HEK293 (cell line): ENCODE measurements around the gene SLC1A2.

Source experiments
- CTCF ChIA-PET: fragments of 350-600 bp; formaldehyde crosslinking; extraction: SDS; loops from one replicate; lab custom pipeline; 2021; ENCODE audit warnings: antibody characterized with exemption; lab: Yijun Ruan, JAX
- POLR2A ChIA-PET: fragments of 300-600 bp; formaldehyde crosslinking; extraction: SDS; loops from one replicate; lab custom pipeline; 2020; ENCODE audit warnings: antibody characterized with exemption, inconsistent platforms; lab: Yijun Ruan, JAX
- H3K27ac ChIP-seq: fragments of 200-500 bp; sonication (Bioruptor generic); 2 replicates; pipeline ENCODE4 v1.5.1; 2014; ENCODE audit warnings: low read depth, low read length, control low read depth, inconsistent platforms; ENCODE audit errors: extremely low read depth
- H3K36me3 ChIP-seq, 2 experiments: fragments of 200-500 bp in 1 of 2; sonication (Bioruptor generic) in 1 of 2; 1 replicate in 1 of 2; 2 replicates in 1 of 2; pipeline ENCODE4 v1.5.1; 2014 to 2017; ENCODE audit warnings: inconsistent platforms in 2 of 2, low read length in 2 of 2; ENCODE audit not compliant: control insufficient read depth in 2 of 2, insufficient read depth in 1 of 2
- H3K4me1 ChIP-seq: fragments of 200-500 bp; sonication (Bioruptor generic); 2 replicates; pipeline ENCODE4 v1.5.1; 2014; ENCODE audit warnings: mild to moderate bottlenecking, low read length, inconsistent platforms; ENCODE audit not compliant: control insufficient read depth, insufficient read depth
- H3K4me3 ChIP-seq: 2 replicates; pipeline ENCODE4 v1.5.1; 2011; ENCODE audit warnings: low read depth, mild to moderate bottlenecking, control low read depth, low read length, moderate library complexity
- H3K9me3 ChIP-seq: fragments of 200-500 bp; sonication (Bioruptor generic); 2 replicates; pipeline ENCODE4 v1.5.1; 2014; ENCODE audit warnings: low read depth, low read length, inconsistent platforms; ENCODE audit not compliant: control insufficient read depth, insufficient read depth
- YY1 ChIP-seq: fragments of 450-650 bp; formaldehyde crosslinking; IDR thresholded peaks from 2 replicates; pipeline ENCODE4 v1.5.1; 2018; ENCODE audit warnings: missing biosample characterization, missing genetic modification characterization
- ZBTB1 ChIP-seq: fragments of 450-650 bp; formaldehyde crosslinking; IDR thresholded peaks from 2 replicates; pipeline ENCODE4 v1.5.1; 2016; ENCODE audit warnings: missing biosample characterization, missing genetic modification characterization
- ZNF157 ChIP-seq: fragments of 450-650 bp; formaldehyde crosslinking; IDR thresholded peaks from 2 replicates; pipeline ENCODE4 v1.5.1; 2016; ENCODE audit warnings: missing biosample characterization, missing genetic modification characterization
- ZNF175 ChIP-seq: fragments of 450-650 bp; formaldehyde crosslinking; IDR thresholded peaks from 2 replicates; pipeline ENCODE4 v1.5.1; 2016; ENCODE audit warnings: missing biosample characterization, missing genetic modification characterization
- ZNF26 ChIP-seq: fragments of 450-650 bp; formaldehyde crosslinking; IDR thresholded peaks from 2 replicates; pipeline ENCODE4 v1.5.1; 2016; ENCODE audit warnings: missing biosample characterization, missing genetic modification characterization
- ZNF274 ChIP-seq, 2 experiments: fragments of 200-500 bp in 1 of 2; fragments of 450-650 bp in 1 of 2; sonication (Bioruptor generic) in 1 of 2; formaldehyde crosslinking in 1 of 2; IDR thresholded peaks; 2 replicates each; pipeline versions ENCODE4 v1.5.1 to v1.6.1; 2014 to 2016; ENCODE audit warnings: borderline replicate concordance in 1 of 2, inconsistent platforms in 1 of 2, low read length in 1 of 2, missing biosample characterization in 1 of 2, missing genetic modification characterization in 1 of 2
- ZNF341 ChIP-seq: fragments of 450-650 bp; formaldehyde crosslinking; IDR thresholded peaks from 2 replicates; pipeline ENCODE4; 2016; ENCODE audit warnings: low read depth, missing biosample characterization, missing genetic modification characterization
- ZNF354C ChIP-seq: fragments of 450-650 bp; formaldehyde crosslinking; IDR thresholded peaks from 2 replicates; pipeline ENCODE4 v1.5.1; 2016; ENCODE audit warnings: missing biosample characterization, missing genetic modification characterization, low read depth, borderline replicate concordance
- ZNF521 ChIP-seq: fragments of 450-650 bp; formaldehyde crosslinking; IDR thresholded peaks from 2 replicates; pipeline ENCODE4 v1.5.1; 2017; ENCODE audit warnings: missing biosample characterization, mild to moderate bottlenecking, missing genetic modification characterization
- ZNF600 ChIP-seq: fragments of 450-650 bp; formaldehyde crosslinking; IDR thresholded peaks from 2 replicates; pipeline ENCODE4 v1.5.1; 2016; ENCODE audit warnings: missing biosample characterization, missing genetic modification characterization
- ZNF658 ChIP-seq: fragments of 450-650 bp; formaldehyde crosslinking; IDR thresholded peaks from 2 replicates; pipeline ENCODE4; 2016; ENCODE audit warnings: missing biosample characterization, missing genetic modification characterization
- ZNF664 ChIP-seq: fragments of 450-650 bp; formaldehyde crosslinking; IDR thresholded peaks from 2 replicates; pipeline ENCODE4 v1.5.1; 2016; ENCODE audit warnings: missing biosample characterization, missing genetic modification characterization
- ZNF704 ChIP-seq: fragments of 450-650 bp; formaldehyde crosslinking; IDR thresholded peaks from 2 replicates; pipeline ENCODE4 v1.5.1; 2016; ENCODE audit warnings: missing biosample characterization, missing genetic modification characterization
- ZNF843 ChIP-seq: fragments of 450-650 bp; formaldehyde crosslinking; IDR thresholded peaks from 2 replicates; pipeline ENCODE4 v1.5.1; 2016; ENCODE audit warnings: missing biosample characterization, missing genetic modification characterization
- ZSCAN4 ChIP-seq: fragments of 450-650 bp; formaldehyde crosslinking; IDR thresholded peaks from 2 replicates; pipeline ENCODE4 v1.5.1; 2017; ENCODE audit warnings: missing biosample characterization, missing genetic modification characterization
- TF ChIP-seq, protein P1 (sequence below): fragments of 450-650 bp; formaldehyde crosslinking; conservative IDR thresholded peaks from 2 replicates; pipeline ENCODE4 v1.5.1; 2016; ENCODE audit warnings: low read depth, missing biosample characterization, missing genetic modification characterization
- TF ChIP-seq, protein P2 (sequence below): fragments of 450-650 bp; formaldehyde crosslinking; IDR thresholded peaks from 2 replicates; pipeline ENCODE4 v1.5.1; 2016; ENCODE audit warnings: missing biosample characterization, missing genetic modification characterization, borderline replicate concordance

Gene SLC1A2

DNA sequence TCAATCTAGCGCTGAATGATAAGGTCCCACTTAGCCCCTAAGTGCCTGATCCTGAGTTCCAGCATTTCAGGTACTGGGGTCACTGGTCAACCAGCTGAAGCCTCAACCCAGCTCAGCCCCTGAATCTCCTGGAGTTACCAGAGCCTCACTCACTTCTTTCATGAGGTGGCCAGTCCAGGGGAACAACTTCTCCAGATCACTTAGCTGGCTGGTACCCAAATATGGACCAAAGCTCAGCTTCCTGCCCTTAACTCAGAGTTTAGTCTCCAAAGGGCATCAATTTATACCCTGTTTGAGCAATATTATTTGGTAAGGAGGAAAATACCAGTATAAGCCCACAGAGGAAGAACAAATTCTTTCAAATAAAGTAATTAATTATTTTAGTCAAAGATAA, 105.6 kb downstream of the SLC1A2 start:
- TF ChIP-seq ZNF664 (tag by site-specific recombination) (no peak), ZNF341 (no peak), ZNF704 (tag by site-specific recombination) (no peak), ZNF843 (no peak), ZSCAN4 (no peak), ZNF175 (tag by site-specific recombination) (no peak), ZNF600 (tag by site-specific recombination) (no peak), ZNF274 (IDR thresholded peaks at IDR 0.05; ENCODE audit: low read length) (no peak), ZNF274 (tag by site-specific recombination; IDR thresholded peaks at IDR 0.05; ENCODE audit: borderline replicate concordance) (no peak), ZNF354C (tag by site-specific recombination) (no peak), ZNF521 (no peak), ZNF157 (tag by site-specific recombination) (no peak), ZNF658 (tag by site-specific recombination) (no peak), ZNF26 (tag by site-specific recombination) (no peak), ZBTB1 (tag by site-specific recombination) (no peak), YY1 (tag by site-specific recombination) (no peak)
- TF ChIP-seq, protein P1, sequence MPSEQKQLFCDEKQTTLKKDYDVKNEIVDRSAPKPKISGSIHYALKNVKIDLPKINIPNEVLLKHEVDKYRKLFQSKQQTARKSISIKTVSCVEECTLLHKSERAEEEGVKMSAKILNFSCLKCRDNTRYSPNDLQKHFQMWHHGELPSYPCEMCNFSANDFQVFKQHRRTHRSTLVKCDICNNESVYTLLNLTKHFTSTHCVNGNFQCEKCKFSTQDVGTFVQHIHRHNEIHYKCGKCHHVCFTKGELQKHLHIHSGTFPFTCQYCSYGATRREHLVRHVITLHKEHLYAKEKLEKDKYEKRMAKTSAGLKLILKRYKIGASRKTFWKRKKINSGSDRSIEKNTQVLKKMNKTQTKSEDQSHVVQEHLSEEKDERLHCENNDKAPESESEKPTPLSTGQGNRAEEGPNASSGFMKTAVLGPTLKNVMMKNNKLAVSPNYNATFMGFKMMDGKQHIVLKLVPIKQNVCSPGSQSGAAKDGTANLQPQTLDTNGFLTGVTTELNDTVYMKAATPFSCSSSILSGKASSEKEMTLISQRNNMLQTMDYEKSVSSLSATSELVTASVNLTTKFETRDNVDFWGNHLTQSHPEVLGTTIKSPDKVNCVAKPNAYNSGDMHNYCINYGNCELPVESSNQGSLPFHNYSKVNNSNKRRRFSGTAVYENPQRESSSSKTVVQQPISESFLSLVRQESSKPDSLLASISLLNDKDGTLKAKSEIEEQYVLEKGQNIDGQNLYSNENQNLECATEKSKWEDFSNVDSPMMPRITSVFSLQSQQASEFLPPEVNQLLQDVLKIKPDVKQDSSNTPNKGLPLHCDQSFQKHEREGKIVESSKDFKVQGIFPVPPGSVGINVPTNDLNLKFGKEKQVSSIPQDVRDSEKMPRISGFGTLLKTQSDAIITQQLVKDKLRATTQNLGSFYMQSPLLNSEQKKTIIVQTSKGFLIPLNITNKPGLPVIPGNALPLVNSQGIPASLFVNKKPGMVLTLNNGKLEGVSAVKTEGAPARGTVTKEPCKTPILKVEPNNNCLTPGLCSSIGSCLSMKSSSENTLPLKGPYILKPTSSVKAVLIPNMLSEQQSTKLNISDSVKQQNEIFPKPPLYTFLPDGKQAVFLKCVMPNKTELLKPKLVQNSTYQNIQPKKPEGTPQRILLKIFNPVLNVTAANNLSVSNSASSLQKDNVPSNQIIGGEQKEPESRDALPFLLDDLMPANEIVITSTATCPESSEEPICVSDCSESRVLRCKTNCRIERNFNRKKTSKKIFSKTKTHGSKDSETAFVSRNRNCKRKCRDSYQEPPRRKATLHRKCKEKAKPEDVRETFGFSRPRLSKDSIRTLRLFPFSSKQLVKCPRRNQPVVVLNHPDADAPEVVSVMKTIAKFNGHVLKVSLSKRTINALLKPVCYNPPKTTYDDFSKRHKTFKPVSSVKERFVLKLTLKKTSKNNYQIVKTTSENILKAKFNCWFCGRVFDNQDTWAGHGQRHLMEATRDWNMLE (tag by site-specific recombination), result no peak
- TF ChIP-seq, protein P2, sequence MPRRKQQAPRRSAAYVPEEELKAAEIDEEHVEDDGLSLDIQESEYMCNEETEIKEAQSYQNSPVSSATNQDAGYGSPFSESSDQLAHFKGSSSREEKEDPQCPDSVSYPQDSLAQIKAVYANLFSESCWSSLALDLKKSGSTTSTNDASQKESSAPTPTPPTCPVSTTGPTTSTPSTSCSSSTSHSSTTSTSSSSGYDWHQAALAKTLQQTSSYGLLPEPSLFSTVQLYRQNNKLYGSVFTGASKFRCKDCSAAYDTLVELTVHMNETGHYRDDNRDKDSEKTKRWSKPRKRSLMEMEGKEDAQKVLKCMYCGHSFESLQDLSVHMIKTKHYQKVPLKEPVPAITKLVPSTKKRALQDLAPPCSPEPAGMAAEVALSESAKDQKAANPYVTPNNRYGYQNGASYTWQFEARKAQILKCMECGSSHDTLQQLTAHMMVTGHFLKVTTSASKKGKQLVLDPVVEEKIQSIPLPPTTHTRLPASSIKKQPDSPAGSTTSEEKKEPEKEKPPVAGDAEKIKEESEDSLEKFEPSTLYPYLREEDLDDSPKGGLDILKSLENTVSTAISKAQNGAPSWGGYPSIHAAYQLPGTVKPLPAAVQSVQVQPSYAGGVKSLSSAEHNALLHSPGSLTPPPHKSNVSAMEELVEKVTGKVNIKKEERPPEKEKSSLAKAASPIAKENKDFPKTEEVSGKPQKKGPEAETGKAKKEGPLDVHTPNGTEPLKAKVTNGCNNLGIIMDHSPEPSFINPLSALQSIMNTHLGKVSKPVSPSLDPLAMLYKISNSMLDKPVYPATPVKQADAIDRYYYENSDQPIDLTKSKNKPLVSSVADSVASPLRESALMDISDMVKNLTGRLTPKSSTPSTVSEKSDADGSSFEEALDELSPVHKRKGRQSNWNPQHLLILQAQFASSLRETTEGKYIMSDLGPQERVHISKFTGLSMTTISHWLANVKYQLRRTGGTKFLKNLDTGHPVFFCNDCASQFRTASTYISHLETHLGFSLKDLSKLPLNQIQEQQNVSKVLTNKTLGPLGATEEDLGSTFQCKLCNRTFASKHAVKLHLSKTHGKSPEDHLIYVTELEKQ, result no peak
- no peaks in the 10 kb centered on the region for H3K9me3 ChIP-seq
- H3K4me1 ChIP-seq, result no peaks in the 10 kb centered on the region
- ChIA-PET CTCF (interaction anchor here (1.3 kb wide), 1 partner anchor 17 kb away, joined by 6 read pairs; no protein-coding TSS in a partner anchor), POLR2A (no interaction called here)
- H3K4me3 ChIP-seq, result no peak overlapping the region
- no peak overlapping the region for H3K27ac ChIP-seq
- H3K36me3 ChIP-seq, result no peaks in the 10 kb centered on the region
